Glutamatergic neuron (in vitro differentiated cells): ENCODE measurements around the gene PURA. TPM values are rescaled to one million over a fixed set of nuclear protein-coding genes. Genes with fewer than 3 reads are reported as not detected.

Experiments
- DNase-seq: peaks from one replicate; pipeline ENCODE4 v3.0.0; 2022
- H3K27ac Mint-ChIP-seq: one replicate; pipeline ENCODE4 v1.8.0; 2020; ENCODE audit warnings: mild to moderate bottlenecking, mixed read lengths, inconsistent platforms; ENCODE audit not compliant: unreplicated experiment
- H3K27me3 Mint-ChIP-seq: one replicate; pipeline ENCODE4 v1.8.0; 2020; ENCODE audit warnings: mild to moderate bottlenecking, moderate library complexity, mixed read lengths, inconsistent platforms; ENCODE audit not compliant: unreplicated experiment
- H3K36me3 Mint-ChIP-seq: one replicate; pipeline ENCODE4 v1.8.0; 2020; ENCODE audit warnings: mild to moderate bottlenecking, mixed read lengths, inconsistent platforms; ENCODE audit not compliant: unreplicated experiment
- H3K4me1 Mint-ChIP-seq: one replicate; pipeline ENCODE4 v1.8.0; 2020; ENCODE audit warnings: mild to moderate bottlenecking, low read depth, mixed read lengths, inconsistent platforms; ENCODE audit not compliant: unreplicated experiment
- H3K4me3 Mint-ChIP-seq: one replicate; pipeline ENCODE4 v1.8.0; 2020; ENCODE audit warnings: mild to moderate bottlenecking, mixed read lengths, inconsistent platforms; ENCODE audit not compliant: unreplicated experiment
- H3K9me3 Mint-ChIP-seq: one replicate; pipeline ENCODE4 v1.8.0; 2020; ENCODE audit warnings: mild to moderate bottlenecking, moderate library complexity, mixed read lengths, inconsistent platforms; ENCODE audit not compliant: unreplicated experiment
- total RNA-seq: library from RNA; stranded (reverse); fragmentation: NEBNext Ultra II Directional; extraction: Animal tissue kit (Norgen Biotek cat#: 25700); gene quantifications from one replicate; pipeline ENCODE4 v1.2.1, GENCODE V29; 2021; ENCODE audit not compliant: unreplicated experiment
- TF ChIP-seq, protein P1 (sequence below): fragments of 200-600 bp; sonication (generic); IDR thresholded peaks from one replicate; pipeline ENCODE4 v1.5.0; 2021; ENCODE audit not compliant: partially characterized antibody, unreplicated experiment

PURA gene
- total RNA-seq, 1 donor from 2014 or later, result 4.1 TPM

GRCh38 chr5:140104100-140104499 lies 9.8 kb upstream of the PURA start:
- Mint-ChIP-seq H3K9me3 (peaks cover 8% of the 10 kb centered on the region), H3K4me1 (peaks cover 6% of the 10 kb centered on the region), H3K27me3 (peaks cover 16% of the 10 kb centered on the region), H3K36me3 (no peaks in the 10 kb centered on the region), H3K27ac (no peak overlapping the region), H3K4me3 (no peak overlapping the region)
- DNase-seq, result no peak
- TF ChIP-seq, protein P1, sequence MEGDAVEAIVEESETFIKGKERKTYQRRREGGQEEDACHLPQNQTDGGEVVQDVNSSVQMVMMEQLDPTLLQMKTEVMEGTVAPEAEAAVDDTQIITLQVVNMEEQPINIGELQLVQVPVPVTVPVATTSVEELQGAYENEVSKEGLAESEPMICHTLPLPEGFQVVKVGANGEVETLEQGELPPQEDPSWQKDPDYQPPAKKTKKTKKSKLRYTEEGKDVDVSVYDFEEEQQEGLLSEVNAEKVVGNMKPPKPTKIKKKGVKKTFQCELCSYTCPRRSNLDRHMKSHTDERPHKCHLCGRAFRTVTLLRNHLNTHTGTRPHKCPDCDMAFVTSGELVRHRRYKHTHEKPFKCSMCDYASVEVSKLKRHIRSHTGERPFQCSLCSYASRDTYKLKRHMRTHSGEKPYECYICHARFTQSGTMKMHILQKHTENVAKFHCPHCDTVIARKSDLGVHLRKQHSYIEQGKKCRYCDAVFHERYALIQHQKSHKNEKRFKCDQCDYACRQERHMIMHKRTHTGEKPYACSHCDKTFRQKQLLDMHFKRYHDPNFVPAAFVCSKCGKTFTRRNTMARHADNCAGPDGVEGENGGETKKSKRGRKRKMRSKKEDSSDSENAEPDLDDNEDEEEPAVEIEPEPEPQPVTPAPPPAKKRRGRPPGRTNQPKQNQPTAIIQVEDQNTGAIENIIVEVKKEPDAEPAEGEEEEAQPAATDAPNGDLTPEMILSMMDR, result no peak

DNA sequence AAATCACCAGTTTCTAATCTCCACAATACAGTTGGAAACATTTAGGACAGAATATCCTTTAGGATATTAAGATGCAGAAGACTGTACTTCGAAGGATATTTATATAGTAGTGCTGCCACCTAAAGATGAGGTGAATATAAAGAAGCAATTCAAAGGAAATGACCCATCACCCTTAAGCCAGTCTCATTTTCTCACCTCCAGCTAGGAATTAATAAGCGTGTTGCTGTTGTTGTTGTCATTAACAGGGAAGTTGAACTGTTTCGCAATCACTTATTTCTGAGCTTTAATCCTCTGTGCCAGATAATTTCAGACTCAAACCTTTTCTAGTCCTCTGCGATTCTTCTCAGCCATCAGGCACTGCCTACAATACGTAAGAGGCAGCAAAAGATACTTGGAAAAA lies 7.8 kb upstream of the PURA start:
- peaks cover 16% of the 10 kb centered on the region for H3K27me3 Mint-ChIP-seq
- H3K4me1 Mint-ChIP-seq, result peaks cover 7% of the 10 kb centered on the region
- TF ChIP-seq, protein P1, result no peak
- H3K9me3 Mint-ChIP-seq, result peaks cover 11% of the 10 kb centered on the region
- DNase-seq, result no peak
- no peak overlapping the region for H3K4me3 Mint-ChIP-seq
- H3K36me3 Mint-ChIP-seq, result no peaks in the 10 kb centered on the region
- H3K27ac Mint-ChIP-seq, result no peak overlapping the region

DNA sequence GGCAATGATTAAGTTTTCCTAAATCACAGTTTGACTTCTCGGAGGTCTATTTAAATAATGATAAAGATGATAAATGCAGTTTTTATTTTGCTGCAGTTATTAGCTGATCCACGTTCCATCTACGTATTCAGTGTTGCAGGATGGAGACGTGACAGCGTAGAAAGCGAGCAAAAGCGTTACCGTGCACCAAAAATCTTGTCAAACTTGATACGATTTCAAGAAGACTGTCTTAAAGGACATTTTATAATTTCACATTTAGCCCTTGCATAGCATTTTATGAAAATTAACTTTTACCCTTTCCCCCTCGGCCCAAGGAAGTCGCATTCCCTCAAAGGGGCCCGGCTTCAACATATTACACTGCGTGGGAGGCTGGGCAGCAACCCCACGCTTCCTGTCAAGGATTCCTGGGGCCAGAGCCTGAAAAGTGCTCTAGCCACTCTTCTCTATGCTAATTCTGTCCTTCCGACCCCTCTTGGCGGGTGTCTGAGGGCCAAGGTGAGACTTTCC lies 7.1 kb upstream of the PURA start:
- no peaks in the 10 kb centered on the region for H3K36me3 Mint-ChIP-seq
- H3K4me3 Mint-ChIP-seq, result peak overlapping the region; percentile 85
- DNase-seq, result no peak
- H3K27ac Mint-ChIP-seq, result peak overlapping the region; percentile 53
- TF ChIP-seq, protein P1, result no peak
- peaks cover 19% of the 10 kb centered on the region for H3K27me3 Mint-ChIP-seq
- H3K4me1 Mint-ChIP-seq, result peaks cover 7% of the 10 kb centered on the region
- H3K9me3 Mint-ChIP-seq, result peaks cover 11% of the 10 kb centered on the region

DNA sequence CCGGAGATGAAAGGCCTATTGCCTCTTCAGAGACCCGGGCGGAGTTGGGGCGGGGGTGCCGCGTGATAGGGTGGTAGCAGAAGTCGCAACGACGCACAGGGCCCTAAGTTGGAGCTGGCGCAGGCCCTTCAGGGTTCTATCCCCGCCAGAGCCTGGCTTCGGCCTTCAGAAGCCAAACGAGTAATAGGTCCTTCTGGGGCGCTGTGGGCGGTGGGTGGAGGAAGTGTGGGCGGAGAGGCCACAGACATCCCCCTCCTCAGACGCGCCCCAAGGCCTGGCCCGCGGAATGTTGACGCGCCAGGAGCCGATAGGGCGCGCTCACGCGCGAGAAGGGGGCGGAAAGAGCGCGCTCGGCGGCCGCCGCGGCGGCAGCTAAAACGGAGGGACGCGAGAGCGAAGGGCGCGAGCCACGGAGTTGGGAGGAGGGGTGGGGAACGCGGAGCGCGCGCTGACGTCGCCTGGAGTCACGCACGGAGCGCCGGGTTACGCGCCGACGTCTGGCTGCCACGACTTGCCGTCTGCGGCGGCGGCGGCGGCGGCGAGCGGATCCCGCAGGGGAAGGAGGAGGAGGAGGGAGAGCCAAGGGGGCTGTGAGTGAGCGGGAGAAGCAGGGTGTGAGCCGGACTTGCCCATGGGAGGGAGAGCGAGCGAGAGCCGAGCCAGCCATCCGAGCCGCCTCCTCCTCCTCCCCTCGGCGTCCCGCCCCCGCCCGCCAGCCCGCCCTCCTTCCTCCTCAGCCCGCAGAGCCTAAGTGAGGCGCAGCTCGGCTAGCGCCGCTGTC lies 6.4 kb upstream of the PURA start:
- Mint-ChIP-seq H3K36me3 (no peaks in the 10 kb centered on the region), H3K4me3 (peak overlapping the region; percentile 85), H3K27me3 (peaks cover 22% of the 10 kb centered on the region), H3K4me1 (peaks cover 7% of the 10 kb centered on the region), H3K9me3 (peaks cover 12% of the 10 kb centered on the region), H3K27ac (peak overlapping the region; percentile 68)
- DNase-seq, result peak; percentile 92
- TF ChIP-seq, protein P1, result no peak
